Right cardiac atrium (tissue), 5 donors: Measurements from ENCODE around the gene PROM1. TPM values are rescaled to one million over a fixed set of nuclear protein-coding genes. Genes with fewer than 3 reads are reported as not detected.

ENCODE experiments used
- ATAC-seq, 2 donors: fragments of 200-7000 bp; cut with Tn5 transposase; one replicate each; pipeline versions ENCODE4 v1.8.0 to v1.9.1; 2020; ENCODE audit warnings: moderate library complexity in 2 of 2, mild to moderate bottlenecking in 1 of 2
- DNase-seq, 3 donors: peaks; one replicate each; pipeline ENCODE4 v3.0.0-alpha.2; 2020
- H3K27ac ChIP-seq: one replicate; pipeline ENCODE4 v1.5.1; 2013; ENCODE audit warnings: mild to moderate bottlenecking, low read length, control low read depth, moderate library complexity
- H3K27me3 ChIP-seq: one replicate; pipeline ENCODE4 v1.6.1; 2013; ENCODE audit not compliant: control insufficient read depth, insufficient read depth
- H3K4me1 ChIP-seq: one replicate; pipeline ENCODE4 v1.6.1; 2013; ENCODE audit warnings: low read length; ENCODE audit not compliant: control insufficient read depth, insufficient read depth
- H3K4me3 ChIP-seq: one replicate; pipeline ENCODE4 v1.5.1; 2013; ENCODE audit warnings: low read length, control low read depth
- H3K9me3 ChIP-seq: one replicate; pipeline ENCODE4 v1.6.1; 2013; ENCODE audit warnings: low read length; ENCODE audit not compliant: control insufficient read depth
- whole genome bisulfite sequencing: extraction: QIAGEN DNeasy Blood & Tissue Kit; methylation state at CpG from one replicate; pipeline ENCODE4 v1.1.7; 2013; 5-methylcytosine and 5-hydroxymethylcytosine counted together
- intact Hi-C, 4 donors: fragments of 100-400 bp; cut with DNase I; formaldehyde crosslinking; loops; one replicate each; pipeline versions ENCODE4 v1.11.0 to v1.14.0; 2022 to 2023
- polyA plus RNA-seq: library from polyadenylated mRNA; stranded (reverse); fragments of 200-250 nt; gene quantifications from one replicate; pipeline ENCODE4 v1.2.3, GENCODE V29; 2013
- total RNA-seq, 4 donors: library from RNA; stranded (reverse); fragmentation: NEBNext Ultra II Directional; extraction: Animal tissue kit (Norgen Biotek cat#: 25700); gene quantifications; one replicate each; pipeline ENCODE4 v1.2.1, GENCODE V29; 2021
- donor health status: healthy with polysubstance abuse.
- donor health status: DM: no; HTN: yes; CAD: no.
- donor health status: DM: no; HTN: no; CAD: no.
- donor health status: DM: no; HTN: yes; CAD: no; lungs with severe emphysema.
- donor health status: DM: yes; HTN: yes; CAD: no.

The PROM1 gene
- total and polyA plus RNA-seq, 5 donors = 3.2 to 12.3 (median 5.6) TPM

DNA sequence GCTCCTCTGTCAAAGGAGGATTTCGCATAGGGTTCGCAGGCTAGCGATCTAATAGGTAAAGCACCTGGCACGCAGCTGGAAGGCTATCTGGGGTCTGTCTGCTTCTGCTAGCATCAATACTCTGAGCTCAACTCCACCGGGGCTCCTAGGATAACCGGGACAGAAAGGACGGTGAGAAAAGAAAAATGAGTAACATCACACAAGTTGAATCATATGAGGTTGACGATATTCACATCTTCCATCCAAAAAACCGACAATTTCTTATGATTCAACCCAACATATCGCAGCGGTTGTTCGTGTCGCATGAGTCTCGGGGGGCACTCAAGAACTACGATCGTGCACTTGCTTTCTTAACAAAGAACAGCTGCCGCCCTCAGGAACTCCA is 1.8 kb downstream of the PROM1 start:
- Histone ChIP-seq H3K4me1 (peaks cover 8% of the 10 kb centered on the region), H3K27me3 (no peaks in the 10 kb centered on the region), H3K27ac (no peak overlapping the region), H3K4me3 (peak overlapping the region; percentile 79), H3K9me3 (no peaks in the 10 kb centered on the region)
- intact Hi-C loops = loop anchor here in 1 of 4 donors (10.0 kb wide), 1 partner anchor 83 kb away; no protein-coding TSS in a partner anchor
- ATAC-seq (no peak), DNase-seq (no peak)
- WGBS = 19% methylated on average over 17 of the region's 17 CpGs

DNA sequence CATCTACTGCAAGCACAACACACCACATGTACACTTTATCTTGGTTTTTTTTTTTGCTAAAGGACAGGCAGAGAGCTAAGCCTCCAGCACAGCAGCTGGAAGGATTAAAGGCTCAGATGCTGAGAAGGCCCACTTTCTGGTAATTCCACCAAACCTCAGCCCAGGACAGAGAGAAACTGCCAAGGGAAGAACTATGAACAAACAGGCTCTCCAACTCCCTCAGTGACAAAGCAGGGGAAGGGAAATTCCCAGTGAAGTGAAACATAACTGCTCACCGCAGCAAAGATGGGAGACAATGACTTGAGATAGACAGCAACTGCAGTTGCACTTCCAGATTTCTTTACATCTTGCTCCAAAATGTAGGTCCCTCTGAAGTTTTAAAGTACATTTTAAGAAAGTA is 4.8 kb downstream of the PROM1 start:
- H3K9me3 ChIP-seq = no peaks in the 10 kb centered on the region
- no peak for ATAC-seq
- no peaks in the 10 kb centered on the region for H3K27me3 ChIP-seq
- intact Hi-C loops = no loop called here
- 42% methylated on average over 1 of the region's 1 CpG for WGBS
- no peak overlapping the region for H3K27ac ChIP-seq
- DNase-seq = no peak
- H3K4me1 ChIP-seq = peaks cover 8% of the 10 kb centered on the region
- no peak overlapping the region for H3K4me3 ChIP-seq

DNA sequence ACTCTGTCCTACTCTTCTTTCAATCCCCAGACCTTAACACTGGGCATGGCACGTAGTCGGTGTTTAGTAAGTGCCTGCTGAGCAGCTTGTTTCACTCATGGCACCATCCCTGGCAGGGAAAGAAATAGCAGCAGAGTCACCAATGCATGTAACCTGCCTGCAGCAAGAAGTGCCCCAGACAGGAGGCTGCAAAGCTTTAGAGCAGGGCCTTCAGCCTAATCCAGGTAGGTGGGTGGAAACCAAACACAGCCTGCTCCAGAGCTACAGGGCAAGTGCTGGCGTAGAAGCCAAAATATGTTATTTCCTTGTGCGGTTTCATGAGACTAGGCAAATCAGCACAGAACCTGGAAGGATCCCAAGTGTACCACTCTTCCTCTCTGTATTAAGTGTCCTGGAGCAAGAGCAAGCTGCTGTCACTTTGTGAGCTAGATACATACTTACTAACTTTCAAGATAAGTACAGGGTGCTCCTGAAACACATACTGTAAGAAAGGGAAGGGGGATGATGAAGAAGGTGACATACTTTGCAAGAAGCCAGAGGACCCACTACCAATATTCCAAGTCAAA is 5.5 kb downstream of the PROM1 start:
- no peak overlapping the region for H3K4me3 ChIP-seq
- peak in 1 of 2 donors; percentile 48 for ATAC-seq
- H3K4me1 ChIP-seq = peaks cover 8% of the 10 kb centered on the region
- no peaks in the 10 kb centered on the region for H3K9me3 ChIP-seq
- intact Hi-C loops = no loop called here
- H3K27me3 ChIP-seq = no peaks in the 10 kb centered on the region
- H3K27ac ChIP-seq = no peak overlapping the region
- WGBS = 65% methylated on average over 4 of the region's 4 CpGs
- no peak for DNase-seq

DNA sequence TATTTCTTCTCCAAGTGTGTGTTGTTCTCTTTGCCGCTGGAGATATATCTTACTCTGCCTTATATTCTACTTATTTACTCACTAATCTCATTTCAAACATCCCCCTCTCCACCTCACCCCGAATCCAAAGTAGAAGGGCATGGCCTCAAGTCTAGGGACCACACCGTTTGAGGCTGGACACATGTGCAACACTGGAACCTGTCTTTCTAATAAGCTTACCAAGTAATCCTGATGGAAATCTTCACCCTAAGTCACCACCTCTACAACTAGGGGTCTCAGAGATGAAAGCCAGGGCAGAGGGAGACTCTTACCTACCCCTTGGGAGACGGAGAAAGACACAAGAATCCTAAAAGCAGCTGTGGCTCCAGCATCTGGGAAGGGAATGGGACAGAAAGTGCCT is 6.0 kb downstream of the PROM1 start:
- ATAC-seq = no peak
- H3K27ac ChIP-seq = no peak overlapping the region
- no peaks in the 10 kb centered on the region for H3K27me3 ChIP-seq

DNA sequence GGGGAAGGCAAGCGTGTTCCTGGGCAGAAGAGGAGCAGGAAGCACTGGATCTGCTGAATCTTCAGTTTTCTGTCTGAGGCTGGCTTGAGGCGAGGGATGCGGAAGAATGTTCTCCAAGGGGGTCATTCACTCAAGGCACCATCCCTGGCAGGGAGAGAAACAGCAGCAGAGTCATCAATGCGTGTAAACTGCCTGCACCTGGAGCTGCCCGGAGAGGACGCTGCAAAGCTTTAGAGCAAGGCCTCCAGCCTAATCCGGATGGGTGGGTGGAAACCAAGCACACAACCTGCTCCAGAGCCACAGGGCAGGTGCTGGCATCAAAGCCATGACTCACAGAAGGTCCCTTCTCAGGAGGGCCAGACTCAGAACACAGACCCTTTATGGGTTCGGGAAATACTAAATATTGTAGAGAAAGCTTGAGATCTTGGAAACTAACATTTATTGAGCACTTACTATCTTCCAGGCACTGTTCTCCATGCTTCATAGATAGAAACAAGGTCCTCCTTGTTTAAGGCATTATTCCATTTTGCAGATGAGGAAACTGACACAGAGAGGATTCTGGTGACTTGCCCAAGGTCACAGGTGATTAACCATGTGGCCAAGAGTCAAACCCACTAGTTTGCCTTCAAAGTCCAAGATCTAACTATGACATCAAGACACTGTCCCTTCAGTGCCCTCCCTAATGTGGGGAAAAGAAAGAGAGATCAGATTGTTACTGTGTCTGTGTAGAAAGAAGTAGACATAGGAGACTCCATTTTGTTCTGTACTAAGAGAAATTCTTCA is 7.7 kb downstream of the PROM1 start:
- H3K27me3 ChIP-seq = no peaks in the 10 kb centered on the region
- no peak overlapping the region for H3K27ac ChIP-seq
- 82% methylated on average over 8 of the region's 8 CpGs for WGBS
- DNase-seq (no peak), ATAC-seq (no peak)
- intact Hi-C loops = no loop called here
- peaks cover 6% of the 10 kb centered on the region for H3K4me1 ChIP-seq
- H3K4me3 ChIP-seq = no peak overlapping the region
- no peaks in the 10 kb centered on the region for H3K9me3 ChIP-seq

More for the DNA sequence above, 6.0 kb downstream of the PROM1 start:
- no peak for DNase-seq
- H3K4me1 ChIP-seq = peaks cover 7% of the 10 kb centered on the region
- no peak overlapping the region for H3K4me3 ChIP-seq
- 68% methylated on average over 4 of the region's 4 CpGs for WGBS
- H3K9me3 ChIP-seq = no peaks in the 10 kb centered on the region
- intact Hi-C loops = no loop called here

DNA sequence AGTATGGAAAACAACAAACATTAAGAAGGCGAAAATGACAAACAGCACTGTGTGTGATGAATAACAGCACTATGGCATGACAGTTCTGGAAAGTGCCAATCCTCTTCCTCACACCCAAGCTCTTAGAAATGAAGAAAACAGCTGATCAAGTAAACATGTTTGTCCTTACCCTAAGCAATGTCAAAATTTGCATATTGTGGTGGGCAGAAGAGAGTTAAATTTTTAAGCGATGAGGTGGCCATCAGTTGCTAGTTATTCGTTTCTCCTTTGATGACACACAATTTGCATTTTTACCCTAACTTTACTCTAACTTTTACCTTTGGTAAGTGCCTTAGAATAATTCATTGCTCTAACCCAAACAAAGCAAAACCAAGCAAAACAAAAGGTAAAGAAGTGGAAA is 8.8 kb downstream of the PROM1 start:
- no peak for ATAC-seq
- 71% methylated on average over 3 of the region's 3 CpGs for WGBS

DNA sequence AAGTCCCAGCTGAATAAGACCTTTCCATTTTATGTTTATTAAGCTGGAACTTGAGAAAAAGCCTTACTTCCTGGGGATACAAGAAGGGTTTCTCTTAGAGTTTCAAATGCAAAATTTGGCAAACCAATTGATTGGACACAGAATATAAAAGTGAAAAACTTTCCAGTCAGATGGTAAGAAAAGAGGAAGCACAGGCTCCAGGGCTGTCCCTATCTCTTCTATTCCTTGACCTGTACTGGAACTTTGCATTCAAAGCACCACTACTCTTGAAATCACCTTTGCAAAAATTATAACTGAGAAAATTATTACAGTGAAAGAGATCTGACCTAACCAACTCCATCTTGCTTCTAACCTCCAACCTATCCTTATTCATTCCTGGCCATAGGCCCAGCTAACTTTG is 11.7 kb downstream of the PROM1 start:
- Histone ChIP-seq H3K4me3 (no peak overlapping the region), H3K9me3 (no peaks in the 10 kb centered on the region), H3K27me3 (no peaks in the 10 kb centered on the region), H3K27ac (no peak overlapping the region), H3K4me1 (no peaks in the 10 kb centered on the region)
- DNase-seq (no peak), ATAC-seq (no peak)
- intact Hi-C loops = no loop called here

More for the DNA sequence above, 8.8 kb downstream of the PROM1 start:
- Histone ChIP-seq H3K27me3 (no peaks in the 10 kb centered on the region), H3K9me3 (no peaks in the 10 kb centered on the region), H3K27ac (no peak overlapping the region), H3K4me3 (no peak overlapping the region), H3K4me1 (peaks cover 6% of the 10 kb centered on the region)
- no peak for DNase-seq
- intact Hi-C loops = no loop called here

DNA sequence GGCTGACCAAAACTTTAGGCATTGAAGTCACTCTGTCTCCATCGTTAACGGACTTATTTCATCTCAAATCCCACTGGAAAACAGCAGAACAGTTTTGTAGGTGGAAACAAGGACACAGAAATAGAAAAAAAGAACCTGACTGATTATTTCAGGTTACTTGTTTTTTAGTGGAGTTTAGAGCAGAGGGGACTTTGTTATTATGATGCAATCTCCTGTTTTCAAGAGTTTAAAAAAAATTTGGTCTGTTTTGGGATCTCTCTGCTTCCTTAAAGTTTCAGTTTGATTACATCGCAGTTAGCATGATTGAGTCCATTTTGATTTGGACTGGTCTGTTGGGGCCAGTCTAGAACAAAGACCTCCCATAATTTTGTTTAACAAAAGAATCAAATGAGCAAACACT is 13.6 kb downstream of the PROM1 start:
- DNase-seq (no peak), ATAC-seq (no peak)
- Histone ChIP-seq H3K27me3 (no peaks in the 10 kb centered on the region), H3K4me3 (no peak overlapping the region), H3K9me3 (no peaks in the 10 kb centered on the region), H3K4me1 (no peaks in the 10 kb centered on the region), H3K27ac (no peak overlapping the region)
- WGBS = 89% methylated on average over 3 of the region's 3 CpGs
- intact Hi-C loops = no loop called here

DNA sequence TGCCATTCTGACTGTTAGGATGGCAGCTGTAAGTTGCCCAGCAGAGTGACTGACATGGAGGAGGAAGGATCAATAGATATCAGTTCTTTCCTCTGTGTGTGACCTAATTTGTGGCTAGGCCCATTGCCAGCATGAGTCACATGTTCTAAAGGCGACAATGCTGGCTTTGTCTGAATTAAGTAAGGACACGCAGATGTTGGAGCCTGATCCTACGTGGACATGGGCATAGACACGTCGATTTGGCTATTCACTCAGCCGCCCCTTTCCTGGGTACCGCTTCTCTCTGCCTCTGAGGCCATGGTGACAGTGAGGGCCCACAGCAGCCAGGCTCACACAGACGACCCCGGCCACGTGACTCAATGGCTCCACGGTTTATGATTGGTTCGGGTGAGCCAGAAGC is 16.3 kb downstream of the PROM1 start:
- H3K27me3 ChIP-seq = no peaks in the 10 kb centered on the region
- whole genome bisulfite sequencing = 68% methylated on average over 12 of the region's 12 CpGs
- DNase-seq = peak in 1 of 3 donors; percentile 19
- H3K9me3 ChIP-seq = no peaks in the 10 kb centered on the region
- intact Hi-C loops = no loop called here
- no peak overlapping the region for H3K27ac ChIP-seq
- H3K4me1 ChIP-seq = no peaks in the 10 kb centered on the region
- ATAC-seq = peak in 1 of 2 donors; percentile 16
- H3K4me3 ChIP-seq = no peak overlapping the region

DNA sequence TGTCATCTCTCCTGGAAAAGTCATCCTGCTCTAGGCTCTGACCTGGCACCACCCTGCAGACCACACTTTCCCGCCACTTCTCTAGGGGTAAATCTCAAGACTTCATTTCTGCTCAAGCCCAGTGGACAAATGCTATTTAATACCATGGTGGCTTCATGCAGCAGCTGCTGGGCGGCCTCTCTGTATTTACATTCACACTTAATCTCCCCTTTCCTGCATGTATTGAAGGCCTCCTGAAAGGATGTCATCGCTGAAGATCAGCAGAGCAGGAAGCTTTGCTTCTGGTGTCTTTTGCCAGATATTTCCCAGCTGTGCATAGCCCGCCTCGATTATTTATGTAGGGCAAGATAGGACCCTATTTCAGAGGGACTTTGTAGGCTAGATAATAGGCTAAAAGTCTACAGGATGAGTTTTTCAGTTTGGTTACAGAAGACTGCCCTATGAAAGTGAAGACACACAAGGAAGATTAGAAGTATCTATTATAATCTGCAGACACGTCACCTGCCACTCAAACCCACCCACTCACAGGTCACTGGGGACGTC is 17.2 kb downstream of the PROM1 start:
- no peaks in the 10 kb centered on the region for H3K27me3 ChIP-seq
- intact Hi-C loops = no loop called here
- no peaks in the 10 kb centered on the region for H3K9me3 ChIP-seq
- H3K4me1 ChIP-seq = no peaks in the 10 kb centered on the region
- ATAC-seq (no peak), DNase-seq (no peak)
- H3K27ac ChIP-seq = no peak overlapping the region
- no peak overlapping the region for H3K4me3 ChIP-seq
- WGBS = 65% methylated on average over 7 of the region's 7 CpGs

DNA sequence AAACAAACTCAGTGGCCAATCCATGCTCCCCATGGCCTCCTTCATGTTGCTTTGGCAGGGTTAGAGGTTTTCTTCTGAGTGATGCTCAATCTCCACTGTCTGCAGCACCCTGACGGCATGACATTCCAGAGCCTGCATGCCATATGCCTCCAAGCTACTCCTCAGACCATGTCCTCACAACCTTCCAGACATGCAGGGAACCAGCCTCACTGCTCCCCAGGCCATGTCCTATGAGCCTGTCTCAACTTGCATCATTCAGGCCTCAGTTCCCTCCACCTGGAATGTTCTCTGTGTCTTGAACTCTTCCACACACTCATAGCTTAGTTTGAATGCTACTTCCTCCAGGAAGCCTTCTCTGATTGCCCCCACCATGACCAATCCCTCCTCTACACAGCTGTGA is 18.8 kb downstream of the PROM1 start:
- no peak overlapping the region for H3K4me3 ChIP-seq
- 95% methylated on average over 1 of the region's 1 CpG for WGBS
- intact Hi-C loops = no loop called here
- DNase-seq (no peak), ATAC-seq (no peak)
- no peaks in the 10 kb centered on the region for H3K27me3 ChIP-seq
- H3K4me1 ChIP-seq = no peaks in the 10 kb centered on the region
- no peaks in the 10 kb centered on the region for H3K9me3 ChIP-seq
- no peak overlapping the region for H3K27ac ChIP-seq
